ENCODE results near the gene C9orf152. TPM values are rescaled to one million over a fixed set of nuclear protein-coding genes. Genes with fewer than 3 reads are reported as not detected.

The C9orf152 gene
- total and polyA plus RNA-seq, 8 donors = 6.7 to 19.5 (median 10.6) TPM

GRCh38 chr9:110241858-110242321, 33.9 kb upstream of the C9orf152 start:
- Histone ChIP-seq H3K27ac (no peak overlapping the region), H3K9me3 (no peaks in the 10 kb centered on the region), H3K36me3 (peaks cover 0 to 54% of the 10 kb centered on the region in 2 donors), H3K4me1 (no peaks in the 10 kb centered on the region), H3K27me3 (no peaks in the 10 kb centered on the region), H3K4me3 (no peak overlapping the region)
- intact Hi-C loops (cut with DNase I) = no loop called here
- no peak for TF ChIP-seq CTCF (IDR thresholded peaks at IDR 0.05)
- no peak for ATAC-seq
- DNase-seq = no peak

- Histone ChIP-seq H3K4me1 (no peaks in the 10 kb centered on the region), H3K27me3 (no peaks in the 10 kb centered on the region), H3K4me3 (no peak overlapping the region), H3K27ac (no peak overlapping the region), H3K36me3 (peaks cover 0 to 48% of the 10 kb centered on the region in 2 donors), H3K9me3 (no peaks in the 10 kb centered on the region)
- ATAC-seq (no peak), DNase-seq (no peak)
- TF ChIP-seq CTCF (IDR thresholded peaks at IDR 0.05) = no peak
- intact Hi-C loops (cut with DNase I) = no loop called here
Measured at GRCh38 chr9:110241260-110241857, 33.4 kb upstream of the C9orf152 start.

- intact Hi-C loops (cut with DNase I) = no loop called here
- Histone ChIP-seq H3K36me3 (peaks cover 0 to 39% of the 10 kb centered on the region in 2 donors), H3K9me3 (no peaks in the 10 kb centered on the region), H3K27ac (no peak overlapping the region), H3K27me3 (no peaks in the 10 kb centered on the region), H3K4me1 (no peaks in the 10 kb centered on the region), H3K4me3 (no peak overlapping the region)
- ATAC-seq (no peak), DNase-seq (no peak)
- no peak for TF ChIP-seq CTCF (IDR thresholded peaks at IDR 0.05)
Measured at GRCh38 chr9:110240198-110240597, 32.2 kb upstream of the C9orf152 start.

- Histone ChIP-seq H3K4me1 (no peaks in the 10 kb centered on the region), H3K9me3 (no peaks in the 10 kb centered on the region), H3K27ac (no peak overlapping the region), H3K27me3 (no peaks in the 10 kb centered on the region), H3K36me3 (no peaks in the 10 kb centered on the region), H3K4me3 (no peak overlapping the region)
- ATAC-seq = no peak
- no peak for TF ChIP-seq CTCF (IDR thresholded peaks at IDR 0.05)
- intact Hi-C loops (cut with DNase I) = no loop called here
- DNase-seq = no peak
Measured at GRCh38 chr9:110228321-110228720, 20.4 kb upstream of the C9orf152 start.

- TF ChIP-seq CTCF (IDR thresholded peaks at IDR 0.05) = no peak
- ATAC-seq = no peak
- Histone ChIP-seq H3K27ac (no peak overlapping the region), H3K4me1 (no peaks in the 10 kb centered on the region), H3K4me3 (no peak overlapping the region), H3K27me3 (no peaks in the 10 kb centered on the region), H3K36me3 (no peaks in the 10 kb centered on the region), H3K9me3 (no peaks in the 10 kb centered on the region)
- no peak for DNase-seq
- intact Hi-C loops (cut with DNase I) = no loop called here
Measured at GRCh38 chr9:110224583-110224982, 16.6 kb upstream of the C9orf152 start.

All from left lung (tissue), 10 donors.